AG08396 (cell line): Measurements from ENCODE around the gene TMEM59L.

Experiments
- DNase-seq: peaks from one replicate; pipeline ENCODE4 v3.0.0; 2012; ENCODE audit warnings: low spot score, mixed read lengths

TMEM59L gene

DNA sequence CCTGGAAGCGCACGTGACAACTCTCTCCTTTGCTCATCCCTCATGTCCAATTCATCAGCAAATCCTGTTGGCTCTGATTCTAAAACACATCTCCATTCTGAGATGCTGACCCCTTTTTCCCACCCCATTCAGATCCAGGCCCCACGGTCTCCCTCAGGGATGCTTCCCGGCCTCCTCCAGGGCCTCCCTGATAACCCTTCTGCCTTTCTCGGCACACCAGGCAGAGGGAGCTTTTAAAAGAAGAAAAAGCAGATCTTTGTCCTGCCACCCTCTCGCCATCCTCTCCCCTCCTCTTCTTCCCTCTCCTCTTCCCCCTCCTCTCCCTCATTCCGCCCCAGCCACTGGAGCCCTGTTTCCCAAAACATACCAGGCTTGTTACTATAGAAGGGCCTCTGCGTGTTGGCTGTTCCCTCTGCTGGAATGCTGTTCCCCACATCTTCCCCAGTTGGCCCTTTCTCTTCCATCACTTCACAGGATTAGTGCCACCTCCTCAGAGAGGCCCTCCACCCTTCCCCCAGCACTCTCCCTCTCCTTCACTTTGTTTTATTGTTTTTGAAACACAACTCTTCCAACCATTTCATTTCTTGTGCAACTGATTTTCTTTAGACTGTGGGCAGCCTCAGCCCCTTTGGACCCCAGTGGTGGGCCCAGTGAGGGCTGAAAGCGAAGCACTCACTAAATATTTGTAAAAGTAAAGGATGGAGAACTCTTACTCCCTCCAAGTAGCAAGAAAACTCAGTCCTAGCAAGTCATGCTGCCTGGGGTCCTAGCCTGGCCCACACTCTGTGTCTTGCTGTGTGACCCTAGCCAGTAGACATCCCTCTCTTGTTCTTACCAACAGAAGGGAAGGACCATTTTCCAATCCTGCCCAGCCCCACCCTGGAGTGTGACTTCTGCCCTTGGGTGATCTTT is 3.6 kb upstream of the TMEM59L start:
- no peak for DNase-seq

GRCh38 chr19:18609717-18610051 is 3.0 kb upstream of the TMEM59L start:
- no peak for DNase-seq

DNA sequence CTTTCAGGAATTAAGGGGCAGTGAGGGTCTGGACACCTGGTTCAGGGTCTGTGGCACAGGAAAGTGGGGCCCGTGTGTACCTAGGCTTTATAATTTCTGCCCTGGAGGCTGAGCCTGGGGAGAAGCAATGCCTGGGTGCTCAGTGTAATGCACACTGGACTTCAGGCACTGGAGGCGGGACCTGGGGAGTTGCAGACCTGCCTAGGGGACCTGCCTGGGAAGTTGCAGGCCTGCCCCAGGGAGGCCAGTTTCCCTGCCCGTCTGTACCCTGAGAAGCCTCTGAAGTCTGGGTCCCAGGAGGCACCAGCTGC is 2.5 kb upstream of the TMEM59L start:
- no peak for DNase-seq

GRCh38 chr19:18610556-18611326 is 1.9 kb upstream of the TMEM59L start:
- DNase-seq, result no peak

- no peak for DNase-seq
Observed at GRCh38 chr19:18611327-18612050, 1.2 kb upstream of the TMEM59L start.

GRCh38 chr19:18612051-18612771 is 459 bp upstream of the TMEM59L start:
- DNase-seq, result no peak

GRCh38 chr19:18613589-18614234 is 1.0 kb downstream of the TMEM59L start:
- no peak for DNase-seq

- no peak for DNase-seq
Observed at GRCh38 chr19:18616023-18616422, 3.4 kb downstream of the TMEM59L start.

- no peak for DNase-seq
Observed at GRCh38 chr19:18617562-18617961, 4.9 kb downstream of the TMEM59L start.

- DNase-seq, result no peak
Observed at GRCh38 chr19:18618236-18618635, 5.6 kb downstream of the TMEM59L start.

DNA sequence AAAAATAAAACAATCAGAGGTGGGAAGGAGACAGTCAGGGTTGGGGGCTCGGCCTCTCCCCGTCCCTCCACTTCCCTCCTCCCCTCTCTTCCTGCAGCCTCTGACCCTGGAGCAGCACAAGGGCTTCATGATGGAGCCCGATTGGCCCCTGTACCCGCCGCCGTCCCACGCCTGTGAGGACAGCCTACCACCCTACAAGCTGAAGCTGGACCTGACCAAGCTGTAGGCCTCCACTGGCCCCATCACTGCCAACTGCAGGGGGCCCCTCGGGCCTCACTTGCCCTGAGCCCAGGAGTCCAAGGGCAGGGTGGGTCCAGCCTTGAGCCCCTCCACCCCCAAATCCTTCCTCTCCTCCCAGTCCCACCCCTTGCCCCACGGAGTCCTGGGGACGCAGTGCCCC is 7.6 kb downstream of the TMEM59L start:
- no peak for DNase-seq

GRCh38 chr19:18620902-18621301 is 8.2 kb downstream of the TMEM59L start:
- no peak for DNase-seq

DNA sequence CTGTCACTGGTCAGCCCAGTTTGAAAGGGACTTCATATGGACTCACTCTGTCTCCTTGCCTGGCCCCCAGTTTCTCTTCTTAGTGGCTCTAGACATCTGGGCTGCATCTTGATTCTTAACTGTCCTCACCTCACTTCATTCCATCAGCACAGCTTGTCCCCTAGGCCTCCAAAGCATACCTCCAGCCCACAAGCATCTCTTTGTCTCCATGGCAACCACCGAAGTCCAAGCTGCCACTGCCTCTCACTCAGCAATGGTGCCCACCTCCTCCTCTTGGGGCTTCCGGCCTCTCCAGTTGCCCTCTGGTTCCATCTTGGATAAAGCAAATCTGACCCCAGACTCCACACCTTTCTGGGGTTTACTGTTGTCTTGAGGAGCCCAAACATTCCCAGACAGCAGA is 14.2 kb downstream of the TMEM59L start:
- no peak for DNase-seq

DNA sequence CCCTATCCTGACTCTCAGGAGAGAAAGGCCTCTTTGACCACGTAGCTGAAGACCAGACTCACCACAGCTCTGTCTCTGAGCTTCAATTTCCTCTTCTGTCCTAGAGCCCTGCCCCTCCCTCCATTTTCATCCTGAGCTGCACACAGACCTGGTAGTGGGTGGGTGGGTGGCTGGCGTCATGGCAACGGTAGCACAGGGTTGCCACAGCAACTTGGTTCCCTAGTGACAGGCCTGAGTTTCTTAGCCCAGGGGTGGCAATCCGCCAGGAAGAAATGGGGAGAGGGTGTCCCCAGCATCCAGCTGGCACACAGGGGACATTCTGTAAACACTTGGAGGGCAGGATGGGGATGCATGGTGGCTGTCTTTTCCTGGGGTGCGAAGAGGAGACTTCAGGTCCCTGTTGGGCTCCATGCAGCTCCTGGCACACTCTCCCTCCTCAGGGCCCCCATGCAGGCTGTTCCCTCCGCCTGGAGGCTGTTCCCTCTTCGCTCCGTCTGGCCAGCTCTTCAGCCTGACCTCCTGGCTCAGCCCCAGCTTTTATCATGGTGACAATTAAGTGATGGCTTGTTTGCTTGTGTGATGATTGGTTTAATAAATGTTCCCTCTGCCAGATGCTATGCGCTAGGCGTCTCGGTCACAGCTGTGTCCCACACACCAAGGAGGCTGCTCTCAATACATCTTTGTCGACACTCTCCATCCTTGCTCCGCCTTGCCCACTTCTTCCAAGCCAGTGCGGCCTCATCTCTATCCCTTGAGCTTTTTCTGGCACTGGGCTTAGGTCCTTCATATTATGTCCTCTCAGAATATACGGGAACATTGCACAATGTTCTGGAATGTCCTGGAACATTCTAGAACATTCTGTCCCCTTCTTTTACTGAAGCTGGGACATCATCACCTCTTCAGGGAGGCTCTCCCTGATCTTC is 16.8 kb downstream of the TMEM59L start:
- DNase-seq, result no peak

DNA sequence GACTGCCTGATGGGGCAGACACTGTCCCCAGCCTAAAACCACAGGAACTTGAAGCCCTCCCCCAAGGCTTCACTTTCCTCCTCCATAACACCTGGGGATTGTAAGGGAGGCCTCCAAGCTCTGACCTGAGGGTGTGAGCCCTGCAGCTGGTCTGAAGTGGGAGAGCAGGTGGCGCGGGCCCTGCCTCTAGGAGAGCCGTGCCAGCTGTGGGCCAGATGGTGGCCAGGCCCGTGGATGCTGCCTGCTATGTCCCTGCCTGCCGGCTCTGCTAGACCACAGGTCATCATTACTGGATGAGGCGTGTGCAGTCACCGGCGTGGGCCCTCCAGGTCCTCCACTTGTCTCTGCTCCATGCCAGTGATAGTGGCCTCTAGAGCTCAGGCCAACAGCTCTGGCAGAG is 20.7 kb downstream of the TMEM59L start:
- no peak for DNase-seq

- DNase-seq, result no peak
Observed at GRCh38 chr19:18634612-18635297, 22.1 kb downstream of the TMEM59L start.

DNA sequence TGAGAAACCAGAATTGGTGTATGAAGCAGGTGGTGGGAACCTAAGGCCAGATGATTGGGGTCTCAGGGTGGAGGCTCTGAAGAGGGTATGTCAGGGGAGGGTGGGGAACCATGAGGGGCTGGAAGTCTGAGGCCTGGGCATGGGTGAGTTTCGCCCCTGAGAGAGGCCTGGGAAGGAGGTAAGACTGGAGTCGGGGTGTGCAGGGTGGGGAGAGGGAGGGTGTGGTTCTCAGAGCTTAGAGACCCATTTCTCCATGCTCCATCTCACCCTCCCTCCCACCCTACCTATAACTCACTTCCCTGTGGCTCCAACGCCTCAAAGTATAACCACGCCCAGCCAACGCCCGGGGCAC is 23.1 kb downstream of the TMEM59L start:
- no peak for DNase-seq

DNA sequence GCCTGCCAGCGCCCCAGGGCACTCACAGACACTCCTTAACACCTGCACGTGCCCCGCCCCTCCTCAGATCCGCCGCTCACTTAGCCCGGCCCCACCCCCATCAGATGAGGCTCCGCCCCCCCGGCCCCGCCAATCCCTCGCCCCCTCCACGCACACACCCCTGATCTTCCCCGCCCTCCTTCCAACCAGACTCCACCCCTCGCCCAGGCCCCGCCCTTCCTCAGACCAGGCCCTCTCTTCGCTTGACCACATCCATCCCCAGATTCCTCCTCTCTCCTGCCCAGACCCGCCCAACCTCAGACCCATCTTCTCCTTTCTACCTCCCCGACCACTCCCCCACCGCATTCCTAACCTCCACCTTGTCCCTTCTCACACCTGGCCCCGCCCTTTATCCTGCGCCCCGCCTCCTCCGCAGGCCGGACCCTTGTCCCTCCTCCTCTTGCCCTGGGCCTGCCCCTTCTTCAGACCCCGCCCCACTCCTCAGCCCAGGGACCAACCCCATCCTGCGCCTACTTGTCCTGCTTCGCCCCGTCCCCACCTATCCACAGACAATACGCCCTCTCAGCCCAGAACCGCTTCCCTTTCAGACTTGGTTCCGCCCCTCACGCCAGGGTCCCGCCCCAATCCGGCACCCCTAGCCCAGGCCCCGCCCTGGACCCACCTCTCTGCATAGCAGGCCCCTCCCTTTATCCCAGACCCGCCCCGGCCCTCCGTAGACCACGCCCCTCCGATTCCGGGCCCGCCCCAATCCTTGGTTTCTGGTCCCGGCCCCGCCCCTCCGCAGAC is 23.7 kb downstream of the TMEM59L start:
- peak; percentile 99 for DNase-seq

DNA sequence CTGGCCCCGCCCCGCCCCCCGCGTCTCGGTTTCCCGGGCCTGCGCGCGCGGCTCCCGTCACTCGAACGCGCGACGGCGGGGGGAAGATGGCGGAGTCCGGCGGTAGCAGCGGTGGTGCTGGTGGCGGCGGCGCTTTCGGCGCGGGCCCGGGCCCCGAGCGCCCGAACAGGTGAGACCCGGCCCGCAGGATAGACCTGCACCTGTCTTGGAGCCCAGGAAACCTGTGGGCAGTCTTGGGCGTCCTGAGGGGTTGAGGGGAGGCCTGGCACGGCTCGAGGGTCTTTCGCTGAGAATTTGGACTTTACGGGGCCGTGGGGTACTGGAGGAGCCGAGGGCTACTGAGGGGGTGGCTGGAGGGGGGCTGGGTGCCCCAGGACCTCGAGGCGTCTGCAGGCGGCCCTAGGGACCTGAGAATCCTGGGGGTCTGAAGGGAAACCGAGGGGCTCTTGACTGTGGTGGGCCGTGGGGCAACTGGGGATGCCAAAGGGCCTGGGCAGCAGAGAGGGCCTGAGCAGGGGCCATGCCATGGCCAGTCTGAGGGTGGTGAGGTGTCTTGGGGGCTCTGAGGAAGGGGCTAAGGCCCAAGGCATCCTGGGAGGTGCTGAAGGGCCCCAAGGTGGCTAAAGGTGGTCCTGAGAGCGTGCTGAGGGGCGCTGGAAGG is 24.4 kb downstream of the TMEM59L start, which contains the start of gene KLHL26:
Gene KLHL26 (plus strand): TSS at position 60 of the 661 bp plus-strand sequence. CDS start 27 bp downstream, at position 87.
- no peak for DNase-seq
